ENCODE data around the gene ARHGAP24. TPM values are rescaled to one million over a fixed set of nuclear protein-coding genes. Genes with fewer than 3 reads are reported as not detected.

Gene ARHGAP24
- total RNA-seq, 1 experiment from 2014 or later: 2.1 TPM

GRCh38 chr4:85773372-85773771 is 298.4 kb downstream of the ARHGAP24 start (continued):
- TF ChIP-seq AFF4 (CRISPR knock-in tag; IDR thresholded peaks at IDR 0.05; ENCODE audit: borderline replicate concordance): no peak
- TF ChIP-seq ZNF263 (CRISPR knock-in tag; IDR thresholded peaks at IDR 0.05; ENCODE audit: low read depth): no peak
- TF ChIP-seq MYBL2 (CRISPR knock-in tag; IDR thresholded peaks at IDR 0.05): no peak
- TF ChIP-seq NFE2L1 (CRISPR knock-in tag; IDR thresholded peaks at IDR 0.05): no peak
- TF ChIP-seq TEAD1 (CRISPR knock-in tag; IDR thresholded peaks at IDR 0.05): peak; percentile 57; the same call in 1 of the 2 replicates

- peaks cover 62% of the 10 kb centered on the region for H3K4me1 Mint-ChIP-seq
- no peaks in the 10 kb centered on the region for H3K36me3 Mint-ChIP-seq
- CTCF ChIA-PET: interaction anchor here (1.3 kb wide), 1 partner anchor 23 kb away, joined by 16 read pairs; no protein-coding TSS in a partner anchor
- POLR2A ChIA-PET: no interaction called here
- peaks cover 10% of the 10 kb centered on the region for H3K9me3 Mint-ChIP-seq
- TF ChIP-seq ZNF232 (CRISPR knock-in tag; IDR thresholded peaks at IDR 0.05) (no peak), ATF3 (CRISPR knock-in tag; conservative IDR thresholded peaks at IDR 0.05) (no peak), AFF4 (CRISPR knock-in tag; IDR thresholded peaks at IDR 0.05; ENCODE audit: borderline replicate concordance) (no peak), ZBTB21 (CRISPR knock-in tag; IDR thresholded peaks at IDR 0.05; ENCODE audit: borderline replicate concordance) (no peak), ZNF423 (CRISPR knock-in tag; IDR thresholded peaks at IDR 0.05) (no peak), CBFB (CRISPR knock-in tag; IDR thresholded peaks at IDR 0.05; ENCODE audit: low read depth) (no peak), USF1 (CRISPR knock-in tag; IDR thresholded peaks at IDR 0.05) (0 out of 2 replicates have a peak, but pooled peaks have one; percentile 34), USF2 (CRISPR knock-in tag; IDR thresholded peaks at IDR 0.05) (peak; percentile 40; the same call in 1 of the 2 replicates)
- DNase-seq (ENCODE audit: low spot score) (no peak), ATAC-seq (peak; percentile 53)
- H3K4me3 Mint-ChIP-seq: no peak overlapping the region
- H3K27me3 Mint-ChIP-seq (ENCODE audit: low read depth): no peaks in the 10 kb centered on the region
- H3K27ac Mint-ChIP-seq: peak overlapping the region; percentile 81
Observed at GRCh38 chr4:85774000-85774399, 299.1 kb downstream of the ARHGAP24 start.

GRCh38 chr4:85774489-85774888 is 299.5 kb downstream of the ARHGAP24 start:
- Mint-ChIP-seq H3K4me3 (no peak overlapping the region), H3K4me1 (peaks cover 65% of the 10 kb centered on the region), H3K36me3 (no peaks in the 10 kb centered on the region), H3K9me3 (peaks cover 10% of the 10 kb centered on the region), H3K27ac (peak overlapping the region; percentile 81), H3K27me3 (ENCODE audit: low read depth) (no peaks in the 10 kb centered on the region)
- ATAC-seq: peak; percentile 56
- CTCF ChIA-PET: interaction anchor here (1.3 kb wide), 1 partner anchor 22 kb away, joined by 16 read pairs; no protein-coding TSS in a partner anchor
- TF ChIP-seq AR (CRISPR knock-in tag; IDR thresholded peaks at IDR 0.05) (no peak), ZNF396 (CRISPR knock-in tag; IDR thresholded peaks at IDR 0.05; ENCODE audit: borderline replicate concordance) (no peak), ZBTB21 (CRISPR knock-in tag; IDR thresholded peaks at IDR 0.05; ENCODE audit: borderline replicate concordance) (no peak), PRRX2 (CRISPR knock-in tag; IDR thresholded peaks at IDR 0.05) (no peak), ZNF512 (CRISPR knock-in tag; IDR thresholded peaks at IDR 0.05; ENCODE audit: borderline replicate concordance) (no peak), NR3C1 (CRISPR knock-in tag; conservative IDR thresholded peaks at IDR 0.05; ENCODE audit: low read depth) (no peak), RORB (CRISPR knock-in tag; IDR thresholded peaks at IDR 0.05) (peak; percentile 64; the same call in 1 of the 2 replicates), NR2C2 (CRISPR knock-in tag; IDR thresholded peaks at IDR 0.05) (no peak)
- no peak for DNase-seq (ENCODE audit: low spot score)
- POLR2A ChIA-PET: no interaction called here
